HG02973 (cell line): ENCODE data around the gene GRM7.

Source experiments
- ATAC-seq: cut with Tn5 transposase; IDR thresholded peaks from one replicate; pipeline ENCODE4 v1.9.1; 2021; ENCODE audit warnings: moderate library complexity; ENCODE audit not compliant: unreplicated experiment

GRM7 gene

DNA sequence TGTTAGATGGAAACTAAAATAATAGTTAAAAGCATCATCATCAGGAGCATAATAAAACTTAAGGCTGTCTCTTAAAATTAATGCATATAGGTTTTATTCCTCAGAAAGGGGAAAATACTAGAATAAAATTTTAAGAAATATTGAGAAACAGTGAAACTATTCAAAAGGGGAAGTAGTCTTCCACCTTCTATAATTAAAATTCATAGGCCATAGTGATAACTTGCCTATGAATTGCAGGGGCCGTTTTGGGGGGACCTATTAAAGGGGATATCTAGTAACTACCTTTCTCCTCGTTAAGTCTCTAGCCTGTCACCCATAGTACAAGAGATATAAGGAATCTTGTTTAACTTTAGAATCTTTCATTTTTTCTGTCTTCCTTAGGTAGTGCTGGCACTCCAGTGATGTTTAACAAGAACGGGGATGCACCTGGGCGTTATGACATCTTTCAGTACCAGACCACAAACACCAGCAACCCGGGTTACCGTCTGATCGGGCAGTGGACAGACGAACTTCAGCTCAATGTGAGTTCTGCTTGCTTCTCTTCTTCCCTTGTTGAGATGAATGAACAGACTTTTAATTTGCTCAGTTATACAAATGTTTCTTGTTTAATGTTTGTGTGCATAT lies 600.4 kb downstream of the GRM7 start:
- ATAC-seq = no peak

- ATAC-seq = no peak
Measured at GRCh38 chr3:7469866-7470265, 609.0 kb downstream of the GRM7 start.

GRCh38 chr3:7484636-7485035 lies 623.7 kb downstream of the GRM7 start:
- ATAC-seq = no peak

DNA sequence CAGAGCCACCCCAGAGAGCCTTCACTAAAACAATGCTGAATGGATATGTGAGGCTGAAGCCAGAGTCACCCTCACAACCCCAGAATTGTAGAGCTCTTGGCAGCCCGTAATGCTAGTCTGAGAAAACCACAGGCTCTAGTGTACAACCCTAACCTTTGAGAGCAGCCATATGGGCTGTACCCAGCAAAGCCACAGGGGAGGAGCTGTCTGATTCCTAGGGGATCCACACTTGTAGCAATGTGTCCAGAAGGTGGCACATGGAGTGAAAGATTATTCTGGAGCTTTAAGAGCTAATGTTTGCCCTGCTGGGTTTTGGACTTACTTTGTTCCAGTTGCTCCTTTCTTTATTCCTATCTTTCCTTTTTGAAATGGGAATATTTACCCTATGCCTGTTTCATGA lies 626.8 kb downstream of the GRM7 start:
- ATAC-seq = no peak

- no peak for ATAC-seq
Measured at GRCh38 chr3:7489417-7489816, 628.5 kb downstream of the GRM7 start.

- ATAC-seq = no peak
Measured at GRCh38 chr3:7498715-7499114, 637.8 kb downstream of the GRM7 start.

- ATAC-seq = no peak
Measured at GRCh38 chr3:7503431-7503830, 642.5 kb downstream of the GRM7 start.

GRCh38 chr3:7504886-7505775 lies 644.2 kb downstream of the GRM7 start:
- no peak for ATAC-seq

DNA sequence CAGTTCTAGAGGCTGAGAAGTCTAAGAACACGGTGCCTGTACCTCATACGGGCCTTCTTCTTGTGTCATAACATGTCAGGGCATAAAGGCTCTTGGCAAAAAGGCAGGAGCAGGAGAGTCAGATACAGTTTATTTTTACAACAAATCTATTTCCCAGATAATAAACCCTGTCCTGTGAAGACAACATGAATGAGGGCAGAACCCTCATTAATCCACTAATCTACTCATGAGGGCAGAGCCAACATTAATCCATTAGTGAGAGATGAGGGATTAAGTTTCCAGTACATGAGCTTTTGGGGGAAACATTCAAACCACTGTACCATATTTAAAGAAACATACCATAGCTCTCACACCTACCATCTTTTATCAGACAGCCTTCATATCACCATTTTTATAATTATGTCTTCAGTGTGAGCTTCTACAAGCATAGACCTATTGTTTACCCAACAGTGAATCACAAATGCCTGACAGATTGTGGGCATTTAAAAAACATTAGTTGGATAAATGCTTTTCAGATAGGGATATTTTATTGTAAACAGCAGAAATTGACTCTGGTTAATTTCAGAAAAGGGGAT lies 645.8 kb downstream of the GRM7 start:
- no peak for ATAC-seq

- ATAC-seq = no peak
Measured at GRCh38 chr3:7508821-7509220, 647.9 kb downstream of the GRM7 start.

GRCh38 chr3:7512048-7512447 lies 651.1 kb downstream of the GRM7 start:
- no peak for ATAC-seq

- no peak for ATAC-seq
Measured at GRCh38 chr3:7518026-7518425, 657.1 kb downstream of the GRM7 start.

GRCh38 chr3:7518456-7518855 lies 657.5 kb downstream of the GRM7 start:
- ATAC-seq = no peak

GRCh38 chr3:7520059-7520458 lies 659.1 kb downstream of the GRM7 start:
- ATAC-seq = no peak

DNA sequence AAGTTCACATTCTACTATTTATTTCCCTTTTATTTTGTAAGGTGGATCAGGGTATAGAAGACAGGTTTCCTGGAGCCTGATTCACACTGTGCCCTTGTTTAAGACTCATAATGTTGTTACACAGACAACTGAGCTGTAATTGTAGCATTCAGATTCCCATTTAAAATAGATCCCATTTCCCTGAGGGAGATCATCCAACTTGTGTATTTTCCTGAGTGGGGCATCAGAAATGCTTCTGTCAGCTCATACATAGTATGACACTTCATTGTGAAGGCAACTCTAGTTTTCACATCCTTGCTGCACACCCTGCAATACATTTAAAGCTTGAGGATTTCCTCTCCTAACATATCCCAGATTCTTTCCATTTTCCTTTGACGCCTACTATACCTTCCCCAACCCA lies 659.7 kb downstream of the GRM7 start:
- ATAC-seq = no peak

GRCh38 chr3:7536510-7536909 lies 675.6 kb downstream of the GRM7 start:
- ATAC-seq = no peak

DNA sequence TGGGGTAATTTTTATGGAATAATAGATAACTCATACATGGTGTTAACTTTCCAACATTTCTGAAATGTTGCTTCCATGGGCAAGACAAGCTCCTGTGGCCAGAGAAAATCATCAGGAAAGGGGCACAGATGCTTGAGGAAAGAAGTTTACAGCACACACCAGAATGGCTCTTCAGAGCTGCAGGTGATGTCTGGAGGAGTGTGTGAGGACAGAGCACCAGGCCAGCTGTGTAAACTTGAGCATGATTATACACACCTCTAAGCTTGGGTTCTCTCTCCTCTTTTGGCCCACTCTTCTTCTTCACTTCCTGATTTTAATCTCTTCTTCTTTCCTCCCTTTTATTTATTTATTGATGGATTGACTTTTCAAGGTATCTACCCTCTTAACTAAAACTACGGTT lies 676.0 kb downstream of the GRM7 start:
- no peak for ATAC-seq

DNA sequence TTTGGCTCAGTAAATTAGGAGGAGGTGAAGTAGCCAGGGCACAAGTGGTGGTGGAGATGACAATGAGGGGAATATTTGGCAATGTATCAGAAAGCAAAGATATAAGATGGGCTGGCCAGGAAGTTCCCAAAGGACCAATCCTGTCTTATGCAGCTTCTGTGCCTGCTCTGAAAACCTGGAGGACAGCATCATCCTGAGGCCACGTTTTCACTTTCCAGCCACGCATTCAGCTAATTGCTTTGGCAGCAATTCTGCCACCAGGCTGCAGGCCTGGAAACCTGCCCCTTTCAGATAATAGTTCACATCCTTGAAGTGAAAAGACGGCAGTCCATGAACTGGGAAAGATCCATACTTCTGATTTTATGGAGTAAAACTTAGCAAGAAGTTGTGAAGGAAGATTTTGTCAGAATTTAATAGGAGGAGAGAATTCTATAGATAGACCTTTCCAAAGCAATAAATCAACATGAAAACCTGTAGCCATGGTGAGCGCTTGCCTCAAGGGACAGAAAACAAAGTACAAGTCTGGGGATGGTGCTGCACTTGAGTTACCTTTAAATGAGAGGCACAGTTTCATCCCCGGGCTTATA lies 682.5 kb downstream of the GRM7 start:
- ATAC-seq = no peak

DNA sequence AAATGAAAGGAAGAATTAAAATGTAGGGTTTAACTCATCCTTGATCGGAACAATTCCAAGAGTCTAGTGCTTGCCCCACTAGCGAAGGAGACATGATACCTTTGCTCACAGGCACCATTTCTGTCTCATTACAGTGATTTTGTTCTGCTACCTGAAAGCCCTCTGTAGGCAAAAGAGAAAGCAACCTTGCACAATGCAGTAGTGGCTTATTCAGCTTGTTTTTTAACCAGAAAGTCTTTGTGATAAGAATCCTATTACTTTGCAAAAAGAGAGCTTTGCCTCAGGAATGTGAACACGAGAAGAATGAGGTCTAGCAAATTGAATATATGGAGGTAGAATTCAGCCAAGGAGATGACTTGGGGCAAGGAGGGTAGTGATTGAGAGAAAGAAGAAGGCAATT lies 684.4 kb downstream of the GRM7 start:
- ATAC-seq = no peak

DNA sequence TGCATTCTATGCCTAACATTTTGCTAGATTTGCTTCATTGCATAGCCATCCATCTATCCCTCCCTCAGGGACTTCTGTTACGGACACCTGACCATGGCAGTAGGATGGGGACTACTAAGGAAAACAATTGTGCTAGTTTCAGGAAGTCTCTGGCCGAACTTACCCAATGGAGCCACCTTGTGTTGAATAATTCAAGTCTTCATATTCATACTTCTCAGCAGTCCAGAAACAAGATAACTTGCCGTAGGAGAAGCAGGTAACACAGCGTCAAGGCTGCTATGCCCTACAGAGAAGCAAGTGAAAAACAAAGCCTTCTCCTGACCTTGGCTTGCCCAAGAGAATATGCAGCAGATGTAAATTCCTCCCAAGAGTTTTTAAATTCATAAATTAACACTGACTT lies 685.3 kb downstream of the GRM7 start:
- ATAC-seq = no peak

GRCh38 chr3:7547826-7548225 lies 686.9 kb downstream of the GRM7 start:
- no peak for ATAC-seq

- no peak for ATAC-seq
Measured at GRCh38 chr3:7562892-7563291, 702.0 kb downstream of the GRM7 start.
